PC-3 (cell line): ENCODE results near the gene ABCD3. TPM values are rescaled to one million over a fixed set of nuclear protein-coding genes. Genes with fewer than 3 reads are reported as not detected.

ENCODE experiments used
- ATAC-seq: fragments of 200-7000 bp; cut with Tn5 transposase; 2 replicates; pipeline ENCODE4 v1.9.1; 2020; ENCODE audit warnings: mild to moderate bottlenecking, moderate library complexity
- BruUV-seq: library from RNA; stranded (reverse); fragments of 400-500 nt; replicated peaks from 2 replicates; lab custom pipeline; 2021; lab: Mats Ljungman, UMichigan
- CTCF ChIA-PET: fragments of 300-600 bp; sonication (Branson Sonifier 250); formaldehyde crosslinking; loops from one replicate; lab custom pipeline; 2022; ENCODE audit warnings: antibody characterized with exemption; lab: Charles Lee
- POLR2A ChIA-PET: fragments of 300-600 bp; sonication (Branson Sonifier 250); formaldehyde crosslinking; loops from one replicate; lab custom pipeline; 2022; ENCODE audit warnings: antibody characterized with exemption; ENCODE audit not compliant: unreplicated experiment; lab: Charles Lee
- DNase-seq: peaks from one replicate; pipeline ENCODE4 v3.0.0-alpha.2; 2015
- H2AFZ ChIP-seq: fragments of 300-600 bp; sonication (generic); 2 replicates; pipeline ENCODE4 v1.6.0; 2016; ENCODE audit warnings: antibody characterized with exemption, low read length
- H3F3A ChIP-seq: fragments of 300-600 bp; sonication (generic); one replicate; pipeline ENCODE4 v1.6.0; 2017; ENCODE audit warnings: antibody characterized with exemption, low read length, control low read depth, mild to moderate bottlenecking; ENCODE audit not compliant: unreplicated experiment
- H3K27ac ChIP-seq: fragments of 300-600 bp; sonication (generic); 2 replicates; pipeline ENCODE4 v1.5.1; 2016; ENCODE audit warnings: mild to moderate bottlenecking, low read length
- H3K27me3 ChIP-seq: fragments of 300-600 bp; sonication (generic); 2 replicates; pipeline ENCODE4 v1.6.1; 2016; ENCODE audit warnings: low read length, mixed read lengths
- H3K36me3 ChIP-seq: fragments of 300-600 bp; sonication (generic); 2 replicates; pipeline ENCODE4 v1.6.1; 2016; ENCODE audit warnings: low read depth, mixed run types, low read length, mixed read lengths
- H3K4me1 ChIP-seq: fragments of 300-600 bp; sonication (generic); 2 replicates; pipeline ENCODE4 v1.5.1; 2016; ENCODE audit warnings: low read length; ENCODE audit not compliant: insufficient read depth
- H3K4me2 ChIP-seq: fragments of 300-600 bp; sonication (generic); 2 replicates; pipeline ENCODE4 v1.6.0; 2016; ENCODE audit warnings: low read length
- H3K4me3 ChIP-seq: fragments of 300-600 bp; sonication (generic); 2 replicates; pipeline ENCODE4 v1.5.1; 2016; ENCODE audit warnings: mild to moderate bottlenecking, low read length, mixed read lengths
- H3K79me2 ChIP-seq: fragments of 300-600 bp; sonication (generic); 2 replicates; pipeline ENCODE4 v1.6.1; 2017; ENCODE audit warnings: low read length, mixed read lengths
- H3K9ac ChIP-seq: fragments of 300-600 bp; sonication (generic); 2 replicates; pipeline ENCODE4 v1.6.0; 2016; ENCODE audit warnings: mild to moderate bottlenecking, low read length
- H3K9me2 ChIP-seq: fragments of 300-600 bp; sonication (generic); replicated peaks from 2 replicates; pipeline ENCODE4 v1.6.1; 2016; ENCODE audit warnings: mixed run types, low read length, mixed read lengths
- H3K9me3 ChIP-seq: fragments of 300-600 bp; sonication (generic); 2 replicates; pipeline ENCODE4 v1.6.1; 2016; ENCODE audit warnings: low read length, mixed read lengths
- H4K20me1 ChIP-seq: fragments of 300-600 bp; sonication (generic); 2 replicates; pipeline ENCODE4 v1.6.1; 2016; ENCODE audit warnings: low read length, mixed read lengths
- EZH2 ChIP-seq: fragments of 300-600 bp; sonication (generic); IDR thresholded peaks from one replicate; pipeline ENCODE4 v1.6.1; 2017; ENCODE audit warnings: antibody characterized with exemption, mild to moderate bottlenecking, low read length; ENCODE audit not compliant: unreplicated experiment
- EZH2phosphoT487 ChIP-seq: fragments of 300-600 bp; sonication (generic); IDR thresholded peaks from 2 replicates; pipeline ENCODE4 v1.6.1; 2018; ENCODE audit warnings: mild to moderate bottlenecking, antibody characterized with exemption, low read length, borderline replicate concordance
- intact Hi-C: fragments of 100-400 bp; cut with micrococcal nuclease; formaldehyde crosslinking; loops from 2 replicates; pipeline ENCODE4 v1.9.0; 2023
- total RNA-seq: library from RNA; depleted of rRNA; stranded (reverse); fragments of >200 nt; gene quantifications from 2 replicates; pipeline ENCODE4 v1.2.3, GENCODE V29; 2014
- TF ChIP-seq, protein P1 (sequence below): fragments of 300-600 bp; sonication (generic); conservative IDR thresholded peaks from 2 replicates; pipeline ENCODE4 v1.5.1; 2017; ENCODE audit warnings: antibody characterized with exemption, low read depth, mild to moderate bottlenecking, low read length

The ABCD3 gene
- total RNA-seq, 1 experiment from 2014 or later: 36.3 TPM

DNA sequence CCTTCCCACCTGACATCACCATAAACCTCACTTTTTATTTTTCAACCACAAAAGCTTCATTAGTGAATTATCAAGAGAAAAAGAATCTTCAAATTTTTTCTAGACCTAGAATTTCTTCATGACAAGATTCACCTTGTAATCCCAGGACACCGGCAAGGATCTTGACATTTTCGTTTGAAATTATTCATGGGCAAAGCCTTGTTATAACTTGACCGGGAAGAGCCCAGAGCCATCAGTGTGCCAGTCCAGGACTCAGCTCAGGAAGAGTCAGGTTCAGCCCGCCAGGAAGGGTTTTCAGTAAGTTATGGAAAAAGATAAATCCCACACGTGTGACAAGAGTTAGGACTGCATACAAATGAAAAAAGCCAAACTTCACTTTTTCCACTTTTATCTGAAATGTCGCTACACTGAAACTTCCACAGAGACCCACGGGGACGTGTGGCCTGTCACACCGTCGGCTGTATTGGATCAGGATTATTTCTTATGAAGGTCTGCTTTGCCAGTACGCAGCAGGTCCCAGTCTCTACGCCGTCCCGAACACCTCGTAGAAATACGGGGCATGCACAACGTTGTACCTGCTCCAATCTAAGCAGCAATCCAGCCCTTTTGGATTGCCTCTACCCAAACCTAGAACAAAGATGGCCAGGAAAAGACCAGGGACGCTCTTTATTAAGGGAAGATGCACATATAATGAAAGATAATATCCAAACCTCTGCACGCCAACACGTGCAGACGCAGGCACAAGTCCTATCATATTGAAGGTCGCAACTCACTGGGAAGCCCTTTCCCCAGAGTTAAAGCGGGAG is 122.5 kb downstream of the ABCD3 start:
- Histone ChIP-seq H3K4me3 (peak overlapping the region; percentile 78), H3F3A (no peaks in the 10 kb centered on the region), H3K4me1 (peaks cover 59% of the 10 kb centered on the region), H3K79me2 (peaks cover 10% of the 10 kb centered on the region), H3K9ac (peak overlapping the region; percentile 56), H3K36me3 (peaks cover 4% of the 10 kb centered on the region; the same call in 1 of the 2 replicates), H3K27me3 (no peaks in the 10 kb centered on the region), H3K9me3 (no peaks in the 10 kb centered on the region), H3K27ac (no peak overlapping the region), H2AFZ (peak overlapping the region; percentile 82), H3K4me2 (peak overlapping the region; percentile 78), H4K20me1 (no peaks in the 10 kb centered on the region), H3K9me2 (no peaks in the 10 kb centered on the region)
- BruUV-seq: TSS peak; percentile 41
- no peak for ATAC-seq
- no peak for TF ChIP-seq EZH2
- TF ChIP-seq, protein P1, sequence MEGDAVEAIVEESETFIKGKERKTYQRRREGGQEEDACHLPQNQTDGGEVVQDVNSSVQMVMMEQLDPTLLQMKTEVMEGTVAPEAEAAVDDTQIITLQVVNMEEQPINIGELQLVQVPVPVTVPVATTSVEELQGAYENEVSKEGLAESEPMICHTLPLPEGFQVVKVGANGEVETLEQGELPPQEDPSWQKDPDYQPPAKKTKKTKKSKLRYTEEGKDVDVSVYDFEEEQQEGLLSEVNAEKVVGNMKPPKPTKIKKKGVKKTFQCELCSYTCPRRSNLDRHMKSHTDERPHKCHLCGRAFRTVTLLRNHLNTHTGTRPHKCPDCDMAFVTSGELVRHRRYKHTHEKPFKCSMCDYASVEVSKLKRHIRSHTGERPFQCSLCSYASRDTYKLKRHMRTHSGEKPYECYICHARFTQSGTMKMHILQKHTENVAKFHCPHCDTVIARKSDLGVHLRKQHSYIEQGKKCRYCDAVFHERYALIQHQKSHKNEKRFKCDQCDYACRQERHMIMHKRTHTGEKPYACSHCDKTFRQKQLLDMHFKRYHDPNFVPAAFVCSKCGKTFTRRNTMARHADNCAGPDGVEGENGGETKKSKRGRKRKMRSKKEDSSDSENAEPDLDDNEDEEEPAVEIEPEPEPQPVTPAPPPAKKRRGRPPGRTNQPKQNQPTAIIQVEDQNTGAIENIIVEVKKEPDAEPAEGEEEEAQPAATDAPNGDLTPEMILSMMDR: no peak
- TF ChIP-seq EZH2phosphoT487: no peak
- intact Hi-C loops: no loop called here
- CTCF ChIA-PET: no interaction called here
- POLR2A ChIA-PET: no interaction called here
- DNase-seq: no peak

GRCh38 chr1:94541246-94542087 is 123.3 kb downstream of the ABCD3 start, which contains the start of gene F3:
Gene F3 (minus strand): TSS chr1:94541759. CDS start chr1:94541636, 123 bp downstream.
- Histone ChIP-seq H3K79me2 (peaks cover 10% of the 10 kb centered on the region), H3K27ac (peak within 1 kb of the TSS; percentile 18), H4K20me1 (no peaks in the 10 kb centered on the region), H3K27me3 (no peaks in the 10 kb centered on the region), H3K9me3 (no peaks in the 10 kb centered on the region), H3K4me3 (peak within 1 kb of the TSS; percentile 78), H2AFZ (peak within 1 kb of the TSS; percentile 82), H3K9ac (peak within 1 kb of the TSS; percentile 56), H3K36me3 (no peaks in the 10 kb centered on the region), H3K4me2 (peak within 1 kb of the TSS; percentile 87), H3K9me2 (no peaks in the 10 kb centered on the region), H3K4me1 (peaks cover 59% of the 10 kb centered on the region), H3F3A (no peaks in the 10 kb centered on the region)
- intact Hi-C loops: no loop called here
- DNase-seq (peak; percentile 91), ATAC-seq (peak; percentile 82)
- no TSS peak for BruUV-seq
- TF ChIP-seq EZH2 (no peak), EZH2phosphoT487 (no peak)
- TF ChIP-seq, protein P1: peak; percentile 26; the same call in 1 of the 2 replicates
- ChIA-PET POLR2A (no interaction called here), CTCF (interaction anchor here (0.8 kb wide), 1 partner anchor 28 kb away, joined by 3 read pairs; no protein-coding TSS in a partner anchor)
